ENCODE results near the gene OSBPL7.

The OSBPL7 gene

DNA sequence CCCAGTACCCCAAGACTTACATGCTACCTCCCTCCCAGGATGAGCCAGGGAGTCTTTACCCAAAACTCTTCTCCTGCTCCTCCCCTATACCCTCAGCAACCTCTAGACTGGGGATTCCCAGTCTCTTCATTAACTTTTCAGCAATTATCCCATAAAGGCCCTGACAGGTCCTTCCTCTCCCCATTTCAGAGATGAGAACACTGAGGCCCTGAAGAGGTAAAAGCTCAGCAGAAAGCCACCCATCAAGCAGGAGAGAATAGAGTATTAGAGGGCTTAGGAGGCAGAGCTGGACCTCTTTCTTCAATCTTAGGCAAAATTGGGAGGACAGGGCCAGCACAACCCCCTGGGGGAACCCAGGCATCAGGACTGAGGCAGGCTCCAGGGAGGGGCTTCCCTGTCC lies 35.2 kb upstream of the OSBPL7 start:
- TF ChIP-seq, protein P1, sequence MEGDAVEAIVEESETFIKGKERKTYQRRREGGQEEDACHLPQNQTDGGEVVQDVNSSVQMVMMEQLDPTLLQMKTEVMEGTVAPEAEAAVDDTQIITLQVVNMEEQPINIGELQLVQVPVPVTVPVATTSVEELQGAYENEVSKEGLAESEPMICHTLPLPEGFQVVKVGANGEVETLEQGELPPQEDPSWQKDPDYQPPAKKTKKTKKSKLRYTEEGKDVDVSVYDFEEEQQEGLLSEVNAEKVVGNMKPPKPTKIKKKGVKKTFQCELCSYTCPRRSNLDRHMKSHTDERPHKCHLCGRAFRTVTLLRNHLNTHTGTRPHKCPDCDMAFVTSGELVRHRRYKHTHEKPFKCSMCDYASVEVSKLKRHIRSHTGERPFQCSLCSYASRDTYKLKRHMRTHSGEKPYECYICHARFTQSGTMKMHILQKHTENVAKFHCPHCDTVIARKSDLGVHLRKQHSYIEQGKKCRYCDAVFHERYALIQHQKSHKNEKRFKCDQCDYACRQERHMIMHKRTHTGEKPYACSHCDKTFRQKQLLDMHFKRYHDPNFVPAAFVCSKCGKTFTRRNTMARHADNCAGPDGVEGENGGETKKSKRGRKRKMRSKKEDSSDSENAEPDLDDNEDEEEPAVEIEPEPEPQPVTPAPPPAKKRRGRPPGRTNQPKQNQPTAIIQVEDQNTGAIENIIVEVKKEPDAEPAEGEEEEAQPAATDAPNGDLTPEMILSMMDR (IDR thresholded peaks at IDR 0.05; ENCODE audit: low read depth, low read length), result no peak
- DNase-seq, result no peak
- no peaks in the 10 kb centered on the region for H3K36me3 ChIP-seq
- H3K4me3 ChIP-seq (ENCODE audit: low read depth, low read length), result no peak overlapping the region
- no peaks in the 10 kb centered on the region for H3K9me3 ChIP-seq
- H3K4me1 ChIP-seq, result no peaks in the 10 kb centered on the region; the same call in 1 of the 2 replicates
- peaks cover 94% of the 10 kb centered on the region for H3K27me3 ChIP-seq

DNA sequence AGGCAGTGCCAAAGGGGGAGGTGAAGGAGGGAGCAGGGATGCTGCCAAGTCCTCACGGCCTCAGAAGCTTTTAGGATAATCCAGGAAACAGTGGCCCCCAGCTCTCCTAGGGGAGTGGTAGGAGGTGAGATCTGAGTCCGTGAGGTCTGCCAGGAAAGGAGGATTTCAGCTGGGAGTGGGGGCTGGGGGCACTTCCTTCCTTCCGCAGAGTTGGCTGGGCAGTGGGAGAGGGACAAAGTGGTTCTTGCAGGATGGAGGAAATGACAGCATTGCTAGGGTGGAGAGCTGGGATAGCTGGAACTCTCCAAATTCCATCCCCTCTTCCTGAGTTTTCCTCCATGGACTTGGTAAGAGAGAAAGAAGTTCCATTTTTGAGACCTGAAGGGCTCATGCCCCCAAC lies 34.1 kb upstream of the OSBPL7 start:
- Histone ChIP-seq H3K27me3 (peaks cover 95% of the 10 kb centered on the region), H3K36me3 (no peaks in the 10 kb centered on the region), H3K4me3 (ENCODE audit: low read depth, low read length) (no peak overlapping the region), H3K4me1 (no peaks in the 10 kb centered on the region; the same call in 1 of the 2 replicates), H3K9me3 (no peaks in the 10 kb centered on the region)
- TF ChIP-seq, protein P1 (IDR thresholded peaks at IDR 0.05; ENCODE audit: low read depth, low read length), result no peak
- no peak for DNase-seq

DNA sequence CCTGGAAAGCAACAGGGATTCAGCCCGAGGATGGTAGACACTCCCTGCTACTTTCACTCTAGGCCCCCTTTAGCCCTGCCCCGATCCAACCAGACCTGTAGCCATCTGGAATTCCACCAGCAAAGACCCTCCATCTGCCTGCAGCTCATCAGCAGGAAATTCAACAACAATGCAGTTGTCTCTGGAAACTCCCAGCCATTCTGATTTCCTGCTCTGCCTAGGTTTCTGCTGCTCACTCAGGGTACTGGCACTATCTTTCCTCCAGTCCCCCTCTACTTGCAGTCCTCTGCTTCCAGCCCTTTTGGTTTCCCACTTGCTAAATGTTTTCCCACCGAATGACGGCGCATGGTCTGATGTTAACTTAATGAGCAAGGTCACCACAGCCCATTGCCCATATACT lies 32.0 kb upstream of the OSBPL7 start:
- H3K36me3 ChIP-seq, result no peaks in the 10 kb centered on the region
- H3K4me1 ChIP-seq, result no peaks in the 10 kb centered on the region
- TF ChIP-seq, protein P1 (IDR thresholded peaks at IDR 0.05; ENCODE audit: low read depth, low read length), result no peak
- no peak for DNase-seq
- H3K9me3 ChIP-seq, result no peaks in the 10 kb centered on the region
- H3K4me3 ChIP-seq (ENCODE audit: low read depth, low read length), result no peak overlapping the region
- H3K27me3 ChIP-seq, result peaks cover 98% of the 10 kb centered on the region

GRCh38 chr17:47852113-47852949 lies 30.7 kb upstream of the OSBPL7 start:
- Histone ChIP-seq H3K27me3 (peaks cover 99% of the 10 kb centered on the region), H3K4me1 (no peaks in the 10 kb centered on the region), H3K4me3 (ENCODE audit: low read depth, low read length) (no peak overlapping the region), H3K36me3 (no peaks in the 10 kb centered on the region), H3K9me3 (no peaks in the 10 kb centered on the region)
- TF ChIP-seq, protein P1 (IDR thresholded peaks at IDR 0.05; ENCODE audit: low read depth, low read length), result no peak
- DNase-seq, result no peak

GRCh38 chr17:47851764-47852112 lies 30.1 kb upstream of the OSBPL7 start:
- H3K9me3 ChIP-seq, result no peaks in the 10 kb centered on the region
- no peak for DNase-seq
- H3K4me3 ChIP-seq (ENCODE audit: low read depth, low read length), result no peak overlapping the region
- peaks cover 99% of the 10 kb centered on the region for H3K27me3 ChIP-seq
- TF ChIP-seq, protein P1 (IDR thresholded peaks at IDR 0.05; ENCODE audit: low read depth, low read length), result no peak
- H3K4me1 ChIP-seq, result no peaks in the 10 kb centered on the region
- H3K36me3 ChIP-seq, result no peaks in the 10 kb centered on the region

Data from BE2C (cell line).